Retina (tissue), 1 donor: ENCODE measurements around the gene CLPTM1L.
"Not testable (repeated sequence)": the region's sequence is repeated elsewhere in the genome, so short reads cannot be mapped to it uniquely, and the experiment has no call there.

ENCODE experiments used
- DNase-seq: peaks from one replicate; pipeline ENCODE4 v3.0.0-alpha.2; 2016

The CLPTM1L gene

DNA sequence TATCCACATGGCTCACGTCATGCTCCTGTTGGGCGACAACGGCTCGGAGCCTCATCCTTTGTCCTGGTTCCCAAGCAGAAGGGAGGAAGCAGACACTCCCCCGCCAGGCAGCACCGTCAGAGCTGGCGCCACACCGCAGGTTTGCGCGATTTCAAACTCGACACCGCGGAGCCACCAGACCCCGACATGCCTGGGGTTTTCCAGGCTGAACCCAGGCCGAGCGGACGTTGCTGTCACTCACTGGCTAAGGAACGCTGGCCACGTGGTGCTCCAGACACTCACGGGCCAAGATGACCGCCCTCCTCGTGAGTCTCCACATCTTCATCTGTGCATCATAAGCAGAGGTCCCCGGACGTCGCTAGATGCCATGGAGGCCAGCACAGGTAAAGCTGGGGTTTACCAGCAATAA, 59.0 kb downstream of the CLPTM1L start:
- no peak for DNase-seq

DNA sequence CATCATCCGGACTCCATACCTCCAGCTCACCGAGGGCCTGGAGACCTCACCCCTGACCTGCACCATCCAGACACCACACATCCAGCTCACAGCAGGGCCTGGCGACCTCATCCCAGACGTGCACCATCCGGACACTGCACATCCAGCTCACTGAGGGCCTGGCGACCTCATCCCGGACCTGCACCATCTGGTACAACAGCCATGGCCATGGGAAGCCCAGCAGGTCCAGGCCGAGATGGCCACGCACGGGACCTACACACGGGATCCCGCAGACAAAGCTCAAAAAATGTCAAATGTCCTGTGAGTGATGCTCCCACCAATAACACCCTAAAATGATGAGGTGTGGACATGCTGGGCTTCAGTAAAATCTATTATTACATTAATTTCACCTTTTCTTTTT, 59.8 kb downstream of the CLPTM1L start:
- DNase-seq: no peak

DNA sequence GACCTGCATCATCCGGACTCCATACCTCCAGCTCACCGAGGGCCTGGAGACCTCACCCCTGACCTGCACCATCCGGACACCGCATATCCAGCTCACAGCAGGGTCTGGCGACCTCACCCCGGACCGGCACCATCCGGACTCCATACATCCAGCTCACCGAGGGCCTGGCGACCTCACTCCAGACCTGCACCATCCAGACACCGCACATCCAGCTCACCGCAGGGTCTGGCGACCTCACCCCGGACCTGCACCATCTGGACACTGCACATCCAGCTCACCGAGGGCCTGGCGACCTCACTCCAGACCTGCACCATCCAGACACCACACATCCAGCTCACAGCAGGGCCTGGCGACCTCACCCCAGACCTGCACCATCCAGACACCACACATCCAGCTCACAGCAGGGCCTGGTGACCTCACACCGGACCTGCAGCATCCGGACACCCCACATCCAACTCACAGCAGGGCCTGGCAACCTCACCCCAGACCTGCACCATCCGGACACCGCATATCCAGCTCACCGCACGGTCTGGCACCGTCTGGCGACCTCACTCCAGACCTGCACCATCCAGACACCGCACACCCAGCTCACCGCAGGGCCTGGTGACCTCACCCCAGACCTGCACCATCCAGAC, 60.4 kb downstream of the CLPTM1L start:
- DNase-seq: not testable (repeated sequence)

DNA sequence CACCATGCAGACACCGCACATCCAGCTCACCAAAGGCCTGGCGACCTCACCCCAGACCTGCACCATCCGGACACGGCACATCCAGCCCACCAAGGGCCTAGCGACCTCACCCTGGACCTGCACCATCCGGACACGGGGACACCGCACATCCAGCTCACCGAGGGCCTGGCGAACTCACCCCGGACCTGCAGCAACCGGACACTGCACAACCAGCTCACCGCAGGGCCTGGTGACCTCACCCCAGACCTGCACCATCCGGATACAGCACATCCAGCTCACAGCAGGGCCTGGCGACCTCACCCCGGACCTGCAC, 61.2 kb downstream of the CLPTM1L start:
- DNase-seq: not testable (repeated sequence)

DNA sequence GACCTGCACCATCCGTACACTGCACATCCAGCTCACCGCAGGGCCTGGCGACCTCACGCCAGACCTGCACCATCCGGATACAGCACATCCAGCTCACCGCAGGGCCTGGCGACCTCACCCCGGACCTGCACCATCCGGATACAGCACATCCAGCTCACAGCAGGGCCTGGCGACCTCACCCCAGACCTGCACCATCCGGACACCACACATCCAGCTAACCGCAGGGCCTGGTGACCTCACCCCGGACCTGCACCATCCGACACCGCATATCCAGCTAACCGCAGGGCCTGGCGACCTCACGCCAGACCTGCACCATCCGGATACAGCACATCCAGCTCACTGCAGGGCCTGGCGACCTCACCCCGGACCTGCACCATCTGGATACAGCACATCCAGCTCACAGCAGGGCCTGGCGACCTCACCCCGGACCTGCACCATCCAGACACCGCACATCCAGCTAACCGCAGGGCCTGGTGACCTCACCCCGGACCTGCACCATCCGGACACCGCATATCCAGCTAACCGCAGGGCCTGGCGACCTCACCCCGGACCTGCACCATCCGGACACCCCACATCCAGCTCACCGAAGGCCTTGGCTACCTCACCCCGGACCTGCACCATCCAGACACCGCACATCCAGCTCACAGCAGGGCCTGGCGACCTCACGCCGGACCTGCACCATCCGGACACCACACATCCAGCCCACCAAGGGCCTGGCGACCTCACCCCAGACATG, 61.7 kb downstream of the CLPTM1L start:
- not testable (repeated sequence) for DNase-seq

DNA sequence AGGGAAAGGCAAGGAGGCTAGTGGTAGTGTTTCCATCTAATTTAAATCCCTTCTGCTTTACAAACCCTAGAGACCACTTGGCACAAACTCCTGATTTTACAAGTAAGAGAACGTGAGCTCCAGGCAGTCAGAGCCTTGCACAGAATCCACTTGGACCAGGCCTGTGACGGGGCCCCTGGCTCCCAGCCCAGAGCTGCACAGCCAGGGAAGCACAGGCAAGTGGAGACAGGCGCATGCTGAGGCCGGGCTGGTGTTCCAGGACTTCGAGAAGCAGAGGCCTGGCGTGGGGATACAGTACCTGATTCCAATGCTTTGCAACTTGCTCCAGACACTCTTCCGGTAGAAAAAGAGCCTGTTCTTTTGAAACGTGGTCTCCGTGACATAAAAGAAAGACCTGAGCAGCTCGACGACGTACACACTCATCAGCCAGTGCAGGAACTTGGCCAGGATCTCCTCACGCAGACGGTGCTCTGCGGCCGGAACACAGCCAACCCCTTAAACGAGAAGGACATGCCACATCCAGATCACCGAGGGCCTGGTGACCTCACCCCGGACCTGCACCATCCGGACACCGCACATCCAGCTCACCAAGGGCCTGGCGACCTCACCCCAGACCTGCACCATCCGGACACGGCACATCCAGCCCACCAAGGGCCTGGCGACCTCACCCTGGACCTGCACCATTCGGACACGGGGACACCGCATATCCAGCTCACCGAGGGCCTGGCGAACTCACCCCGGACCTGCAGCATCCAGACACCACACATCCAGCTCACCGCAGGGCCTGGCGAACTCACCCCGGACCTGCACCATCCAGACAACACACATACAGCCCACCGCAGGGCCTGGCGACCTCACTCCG, 62.5 kb downstream of the CLPTM1L start:
- no peak for DNase-seq

DNA sequence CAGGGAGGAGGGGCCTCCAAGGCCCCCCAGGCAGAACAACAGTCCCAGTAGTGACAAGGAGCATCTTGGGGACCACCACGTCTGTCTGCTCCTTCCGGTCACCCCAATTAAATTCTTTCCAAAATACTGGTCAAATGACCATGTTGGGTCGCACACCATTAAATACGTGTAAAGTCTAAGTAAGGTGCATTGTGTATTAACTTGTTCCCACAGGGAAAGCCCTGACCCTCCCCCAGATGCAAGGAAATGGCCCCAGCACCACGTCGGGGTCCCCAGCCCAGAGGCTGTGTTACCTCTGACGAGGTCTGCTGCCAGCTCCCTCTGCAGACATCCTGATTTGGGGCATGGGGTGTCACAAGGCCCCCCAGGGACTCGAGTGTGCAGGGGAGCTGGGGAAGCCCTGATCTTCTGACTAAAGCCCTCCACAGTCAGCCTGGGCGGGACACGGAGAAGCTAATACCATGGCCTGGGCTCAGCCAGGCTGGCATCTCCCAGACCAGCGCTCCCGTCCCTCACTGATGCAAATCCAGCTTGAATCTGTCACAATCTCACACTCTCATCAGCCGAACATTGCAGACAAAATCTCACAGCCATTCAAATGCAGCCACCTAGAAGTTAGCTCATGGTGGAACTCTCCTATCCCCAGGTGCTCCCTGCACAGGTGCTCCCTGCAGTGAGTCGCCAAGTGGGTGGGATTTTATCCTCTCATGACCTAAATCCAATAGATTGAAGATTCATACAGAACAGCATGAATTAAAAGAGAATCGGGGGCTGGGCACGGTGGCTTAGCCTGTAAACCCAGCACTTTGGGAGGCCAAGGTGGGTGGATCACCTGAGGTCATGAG, 63.6 kb downstream of the CLPTM1L start:
- no peak for DNase-seq

DNA sequence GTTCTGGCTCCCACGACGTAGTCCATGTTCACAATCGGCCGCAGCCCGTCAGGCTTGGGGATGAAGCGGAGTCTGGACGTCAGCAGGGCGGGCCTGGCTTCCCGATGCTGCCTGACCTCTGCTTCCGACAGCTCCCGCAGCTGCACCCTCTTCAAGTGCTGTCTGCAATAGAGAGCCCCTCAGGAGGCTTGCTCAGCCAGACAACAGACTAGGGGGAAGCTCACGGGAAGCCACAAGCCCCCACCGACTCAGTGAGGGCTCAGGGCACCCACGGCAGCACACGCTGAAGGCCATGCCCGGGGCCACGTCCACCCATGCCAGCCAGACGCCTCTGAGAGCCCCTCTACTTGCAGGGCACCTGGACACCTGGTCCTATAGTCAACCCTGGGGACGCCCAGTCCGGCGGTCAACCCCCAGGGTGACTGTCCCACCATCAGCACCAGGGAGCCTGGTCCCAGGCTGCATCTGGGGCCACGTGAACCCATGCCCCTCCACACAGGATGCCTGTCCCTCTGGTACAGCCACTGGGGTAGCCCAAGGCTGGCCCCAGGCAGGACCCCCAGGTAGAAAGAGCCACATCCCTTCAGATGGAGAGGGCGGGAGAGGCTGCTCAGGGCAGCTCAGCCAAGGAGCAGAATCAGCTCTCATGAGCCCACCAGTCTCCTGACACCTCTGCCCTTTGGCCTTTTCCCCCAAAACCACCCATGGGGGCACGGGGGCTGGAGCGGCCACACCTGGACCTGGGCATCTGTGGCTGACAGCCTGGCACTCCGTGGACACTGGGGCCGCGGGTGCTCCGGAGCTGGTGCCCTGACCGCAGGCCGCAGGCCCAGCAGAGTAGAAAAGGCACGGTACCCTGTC, 64.5 kb downstream of the CLPTM1L start:
- no peak for DNase-seq

DNA sequence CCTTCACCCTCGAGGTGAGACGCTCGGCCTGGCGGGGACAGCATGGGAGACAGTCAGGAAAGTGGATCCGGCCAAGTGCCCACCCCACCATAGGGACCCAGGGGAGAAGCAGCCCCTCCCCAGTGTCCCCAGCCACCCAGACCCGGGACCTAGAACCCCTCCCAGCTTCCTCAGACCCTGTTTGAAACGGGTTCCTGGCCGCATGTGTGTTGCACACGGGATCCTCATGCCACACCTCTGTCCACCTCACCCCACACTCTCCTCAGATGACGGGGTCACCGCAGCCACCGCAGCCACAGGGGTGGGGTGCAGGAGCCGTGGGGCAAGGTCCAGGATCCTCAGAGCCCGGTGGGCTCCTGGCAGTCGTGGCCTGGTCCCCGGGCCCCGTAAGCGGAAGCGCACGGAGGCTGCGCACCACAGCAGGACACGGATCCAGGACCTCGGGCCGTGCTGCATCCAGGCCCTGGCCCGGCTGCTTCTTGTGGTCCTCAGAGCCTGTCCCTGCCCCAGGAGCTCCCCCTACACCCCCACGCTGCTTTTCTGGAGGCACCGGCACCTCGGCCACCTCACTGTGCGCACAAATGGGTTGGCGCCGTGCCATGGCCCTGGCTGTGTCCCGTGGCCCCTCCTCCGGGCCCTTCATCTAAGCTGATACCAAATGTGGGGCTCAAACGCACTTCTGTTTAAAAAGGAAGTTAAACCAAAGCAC, 65.3 kb downstream of the CLPTM1L start:
- DNase-seq: no peak

DNA sequence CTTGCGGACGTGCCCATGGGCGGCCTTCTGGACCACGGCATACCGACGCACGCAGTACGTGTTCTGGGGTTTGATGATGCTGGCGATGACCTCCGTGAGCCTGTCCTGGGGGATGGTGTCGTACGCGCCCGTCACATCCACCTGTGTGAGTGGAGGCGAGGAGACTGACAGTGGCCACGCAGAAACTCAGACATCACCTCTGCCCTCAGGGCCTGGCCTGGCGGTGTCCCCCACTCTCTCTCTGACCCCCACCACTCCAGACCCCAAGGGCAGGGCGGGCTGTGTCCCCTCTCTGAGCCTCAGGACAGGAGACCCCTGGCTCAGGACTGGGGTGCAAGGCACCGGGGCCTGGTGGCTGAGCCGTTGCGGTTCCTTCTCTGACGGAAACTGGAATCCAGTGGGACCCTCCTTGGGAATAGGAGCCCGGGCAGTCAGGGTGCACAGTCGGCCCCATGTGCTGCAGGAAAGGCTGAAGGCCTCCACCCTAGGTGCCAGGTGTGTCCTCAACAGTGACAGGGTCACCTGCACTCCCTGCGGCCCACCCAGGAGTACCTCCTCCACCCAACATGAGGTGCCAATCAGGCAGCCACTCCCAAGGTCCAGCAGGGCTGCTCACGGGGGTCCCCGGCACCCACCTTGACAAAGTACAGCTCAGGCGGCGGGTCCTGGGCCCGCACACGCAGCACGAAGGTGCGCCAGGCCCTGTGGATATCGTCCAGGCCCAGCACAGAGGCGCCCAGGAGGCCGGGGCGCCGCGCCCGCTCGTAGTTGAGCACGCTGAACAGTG, 66.0 kb downstream of the CLPTM1L start:
- no peak for DNase-seq

DNA sequence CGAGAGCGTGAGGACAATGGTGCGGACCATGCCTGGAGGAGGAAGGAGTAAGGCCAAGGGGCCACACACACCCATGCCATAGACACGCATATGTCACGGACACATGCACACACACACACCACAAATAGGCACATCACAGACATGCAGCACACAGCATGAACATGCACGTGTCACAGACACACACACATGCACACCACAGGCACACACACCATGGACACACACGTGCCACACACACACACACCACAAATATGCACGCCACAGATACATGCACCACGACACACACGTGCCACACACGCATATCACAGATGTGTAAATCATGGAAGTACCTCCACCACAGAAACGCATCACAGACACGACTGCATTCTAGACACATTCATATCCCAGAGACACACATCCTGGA, 66.7 kb downstream of the CLPTM1L start:
- DNase-seq: no peak

DNA sequence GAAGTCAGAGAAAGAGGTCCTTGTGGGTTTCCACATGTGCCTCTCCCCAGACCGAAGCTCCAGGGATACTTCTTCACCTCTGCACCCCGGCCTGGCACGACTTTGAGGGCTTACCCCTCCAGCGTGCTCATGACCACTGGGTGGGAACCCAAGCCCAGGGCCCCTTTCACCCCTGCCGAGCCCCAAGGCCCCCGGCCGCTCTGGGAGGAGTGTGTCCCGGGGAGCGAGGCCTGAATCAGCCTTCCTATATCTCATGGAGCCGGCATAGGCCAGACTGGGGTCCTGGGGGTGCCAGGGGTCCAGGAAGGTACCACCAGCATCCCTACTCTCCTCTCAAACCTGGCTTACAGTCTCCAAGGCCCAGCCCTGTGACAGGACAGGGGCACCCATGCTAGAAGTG, 67.1 kb downstream of the CLPTM1L start:
- no peak for DNase-seq

DNA sequence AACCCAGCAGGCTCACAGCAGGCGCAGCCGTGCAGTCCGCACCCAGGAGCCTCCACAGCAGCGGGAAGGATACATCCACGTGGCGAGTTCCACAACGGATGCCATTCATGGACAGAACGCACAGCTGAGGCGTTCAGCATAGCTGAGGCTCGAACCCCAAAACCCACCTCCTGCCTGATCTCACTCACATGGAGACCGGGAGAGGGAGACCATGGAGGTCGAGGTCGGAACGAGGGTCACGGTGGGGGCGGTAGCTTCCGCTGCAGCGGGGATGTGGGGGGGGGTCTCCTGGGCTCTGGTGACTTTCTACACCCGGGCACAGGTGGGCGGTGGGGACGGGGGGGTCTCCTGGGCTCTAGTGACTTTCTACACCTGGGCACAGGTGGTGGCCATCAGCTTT, 67.6 kb downstream of the CLPTM1L start:
- DNase-seq: no peak

DNA sequence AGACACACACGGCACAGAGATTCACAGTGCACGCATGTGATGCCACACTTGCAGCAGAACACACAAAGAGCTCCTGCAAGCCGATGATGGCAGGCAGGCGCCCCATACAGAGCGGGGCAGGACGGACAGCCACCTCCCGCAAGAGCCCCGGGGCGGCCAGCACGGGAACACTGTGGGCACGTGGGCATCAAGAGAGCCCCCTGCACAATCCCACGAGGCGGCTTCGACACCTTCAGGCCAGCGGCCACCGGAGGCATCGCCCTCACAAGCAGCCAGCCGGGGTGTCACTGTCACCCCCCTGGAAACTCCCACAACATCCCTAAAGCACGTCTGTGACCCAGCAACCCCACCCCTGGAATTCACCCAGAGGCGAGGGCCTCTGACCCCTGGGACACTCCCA, 68.0 kb downstream of the CLPTM1L start:
- DNase-seq: no peak

DNA sequence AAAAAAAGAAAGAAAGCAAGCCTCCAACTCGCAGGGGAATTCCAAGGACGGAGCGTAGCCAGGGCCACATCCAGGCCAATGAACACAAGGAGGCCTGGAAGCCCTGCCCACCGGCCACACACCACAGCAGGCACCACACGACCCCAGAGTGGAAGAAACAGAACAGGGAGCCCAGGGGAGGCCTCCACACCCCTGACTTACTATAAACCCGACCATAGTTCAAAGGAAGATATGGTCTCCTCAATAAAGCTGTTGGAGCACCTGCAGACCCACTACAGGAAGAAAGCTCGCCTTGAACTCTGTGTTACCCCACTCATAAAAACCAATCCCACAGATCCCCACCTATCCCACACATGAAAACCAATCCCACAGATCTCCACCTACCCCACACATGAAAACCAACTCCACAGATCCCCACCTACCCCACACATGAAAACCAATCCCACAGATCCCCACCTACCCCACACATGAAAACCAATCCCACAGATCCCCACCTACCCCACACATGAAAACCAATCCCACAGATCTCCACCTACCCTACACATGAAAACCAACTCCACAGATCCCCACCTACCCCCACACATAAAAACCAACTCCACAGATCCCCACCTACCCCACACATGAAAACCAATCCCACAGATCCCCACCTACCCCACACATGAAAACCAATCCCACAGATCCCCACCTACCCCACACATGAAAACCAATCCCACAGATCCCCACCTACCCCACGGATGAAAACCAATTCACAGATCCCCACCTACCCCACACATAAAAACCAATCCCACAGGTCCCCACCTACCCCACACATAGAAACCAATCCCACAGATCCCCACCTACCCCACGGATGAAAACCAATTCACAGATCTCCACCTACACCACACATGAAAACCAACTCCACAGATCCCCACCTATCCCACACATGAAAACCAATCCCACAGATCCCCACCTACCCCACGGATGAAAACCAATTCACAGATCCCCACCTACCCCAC, 69.2 kb downstream of the CLPTM1L start:
- not testable (repeated sequence) for DNase-seq

DNA sequence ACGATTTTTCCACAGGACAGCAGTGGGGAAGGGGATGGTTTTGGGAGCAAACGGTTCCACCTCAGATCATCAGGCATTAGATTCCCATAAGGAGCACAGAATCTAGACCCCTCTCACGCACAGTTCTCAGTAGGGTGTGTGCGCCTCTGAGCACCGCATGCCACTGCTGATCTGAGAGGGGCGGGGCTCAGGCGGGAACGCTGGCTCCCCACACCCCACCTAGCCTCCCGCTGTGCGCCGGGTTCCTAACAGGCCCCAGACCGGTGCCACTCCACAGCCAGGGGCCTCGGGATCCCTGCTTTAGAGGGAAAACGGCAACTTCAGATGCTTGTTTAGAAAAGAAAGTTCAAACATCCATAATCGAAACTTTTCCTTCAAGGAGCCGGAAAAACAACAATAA, 70.4 kb downstream of the CLPTM1L start:
- DNase-seq: no peak

DNA sequence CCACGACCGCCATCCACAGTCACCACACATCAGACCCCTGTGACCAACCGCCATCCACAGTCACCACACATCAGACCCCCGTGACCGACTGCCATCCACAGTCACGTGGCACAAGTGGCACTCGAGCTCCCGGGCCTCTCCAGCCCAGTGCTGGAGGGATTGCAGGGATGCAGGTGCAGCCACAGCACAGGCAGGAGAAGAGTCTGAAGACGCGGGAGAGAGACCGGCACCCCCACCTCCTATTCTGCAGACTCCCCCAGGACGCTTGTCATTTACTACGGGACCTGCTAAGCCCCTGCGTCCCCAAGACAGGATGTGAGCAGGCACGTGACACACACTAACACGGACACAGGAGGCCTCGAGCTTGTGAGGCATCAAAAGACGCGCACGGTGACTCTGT, 71.2 kb downstream of the CLPTM1L start:
- DNase-seq: no peak

DNA sequence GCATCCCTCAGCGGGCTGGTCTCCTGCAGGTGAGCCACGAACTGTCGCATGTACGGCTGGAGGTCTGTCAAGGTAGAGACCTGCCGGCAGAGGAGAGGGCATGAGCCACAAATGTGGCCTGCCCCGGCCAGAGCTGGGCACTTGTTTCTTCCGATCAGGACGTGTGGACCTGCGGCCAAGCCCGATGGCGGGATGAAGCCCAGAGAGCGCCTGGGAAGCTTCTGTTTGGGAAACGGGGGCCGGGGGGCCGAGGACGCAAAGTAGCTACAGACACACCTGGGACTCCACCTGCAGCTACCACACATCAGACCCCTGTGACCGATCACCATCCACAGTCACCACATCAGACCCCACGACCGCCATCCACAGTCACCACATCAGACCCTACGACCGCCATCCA, 72.7 kb downstream of the CLPTM1L start:
- DNase-seq: no peak
